Measurements from ENCODE around the gene LRRC42.

The LRRC42 gene

DNA sequence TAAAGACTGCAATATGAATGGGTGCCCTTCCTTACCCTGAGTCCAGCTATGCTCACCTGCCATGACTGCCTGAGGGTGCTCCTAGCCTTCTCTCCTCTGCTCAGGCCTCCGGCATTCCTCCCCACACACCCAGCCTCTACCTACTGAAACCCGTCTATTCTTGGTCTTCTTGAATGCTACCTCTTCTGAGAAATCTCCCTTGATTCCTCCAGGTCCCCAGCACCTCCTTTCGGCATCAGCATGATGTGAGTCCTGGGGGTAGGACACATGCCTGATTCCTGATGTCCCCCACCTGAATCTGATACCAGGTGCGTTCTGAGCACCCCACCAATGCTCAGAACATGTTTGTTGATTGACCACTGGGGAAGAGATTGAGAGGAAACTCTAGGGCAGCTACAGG, 63.3 kb downstream of the LRRC42 start:
- no peak for DNase-seq

DNA sequence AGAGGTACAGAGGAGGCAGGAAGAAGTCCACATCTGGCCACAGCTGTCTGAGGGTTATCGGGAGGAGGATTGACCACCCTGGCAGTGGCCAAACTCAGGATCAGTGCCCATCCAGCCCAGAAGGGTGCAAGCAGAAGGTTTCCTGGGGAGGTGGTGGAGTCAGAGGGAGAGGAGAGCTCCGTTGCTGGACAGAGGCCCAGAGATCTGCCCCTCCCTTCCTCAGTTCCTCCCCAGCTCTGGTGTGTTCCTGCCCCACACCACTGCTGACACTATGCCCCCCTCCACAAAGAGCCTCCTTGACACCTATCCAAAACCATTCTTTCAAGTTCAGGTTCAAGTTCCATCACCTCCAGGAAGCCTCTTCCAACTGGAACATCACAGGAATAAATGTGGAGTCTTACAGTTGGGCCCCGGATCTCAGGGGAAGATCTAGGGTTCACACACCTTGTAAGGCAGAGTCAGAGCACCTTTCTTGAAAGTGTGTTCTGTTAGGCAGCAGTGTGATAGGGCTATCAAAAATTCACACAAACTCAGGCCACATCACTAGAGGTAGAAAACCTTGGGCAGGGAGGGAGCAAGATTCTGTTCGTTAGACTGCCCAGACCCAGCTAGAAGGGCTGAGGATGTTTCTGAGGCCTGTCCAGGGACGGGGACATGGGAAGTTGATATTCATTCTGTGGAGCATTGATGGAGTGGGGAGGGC, 64.4 kb downstream of the LRRC42 start:
- no peak for DNase-seq

DNA sequence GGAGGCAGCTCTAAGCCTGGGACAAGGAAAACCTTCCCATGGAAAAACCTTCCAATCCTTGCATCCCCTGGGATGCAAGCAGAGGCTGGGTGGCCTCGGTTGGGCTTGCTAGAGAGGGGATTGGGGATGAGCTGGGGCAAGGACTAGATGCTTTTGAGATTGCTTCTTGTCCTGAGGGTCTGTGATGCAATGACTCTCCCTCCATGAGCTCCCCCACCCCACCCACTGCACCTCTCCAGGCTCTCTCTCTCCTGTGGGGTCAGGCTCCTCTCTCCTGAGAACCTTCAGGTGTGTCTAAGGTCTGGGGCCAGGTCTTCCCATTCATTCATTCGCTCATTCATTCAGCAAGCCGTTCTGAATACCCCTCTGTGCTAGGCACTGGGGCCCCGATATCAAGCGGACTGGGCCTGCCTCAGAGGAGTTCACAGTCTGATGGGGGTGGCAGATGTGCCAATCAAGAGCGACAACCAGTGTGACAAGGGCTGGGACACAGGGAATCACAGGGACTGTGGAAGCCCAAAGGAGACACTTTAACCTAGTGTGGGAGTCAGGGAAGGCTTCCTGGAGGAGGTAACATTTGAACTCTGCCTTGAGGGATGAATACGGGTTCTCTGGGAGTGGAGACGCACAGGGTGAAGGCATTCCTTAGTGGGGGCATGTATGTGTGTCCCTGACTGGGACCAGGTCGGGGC, 65.3 kb downstream of the LRRC42 start:
- DNase-seq, result no peak

- no peak for DNase-seq
These were observed 65.8 kb downstream of the LRRC42 start for GRCh38 chr1:54012008-54012325.

GRCh38 chr1:54012863-54013262, 66.7 kb downstream of the LRRC42 start:
- no peak for DNase-seq

GRCh38 chr1:54013393-54014008, 67.4 kb downstream of the LRRC42 start:
- no peak for DNase-seq

DNA sequence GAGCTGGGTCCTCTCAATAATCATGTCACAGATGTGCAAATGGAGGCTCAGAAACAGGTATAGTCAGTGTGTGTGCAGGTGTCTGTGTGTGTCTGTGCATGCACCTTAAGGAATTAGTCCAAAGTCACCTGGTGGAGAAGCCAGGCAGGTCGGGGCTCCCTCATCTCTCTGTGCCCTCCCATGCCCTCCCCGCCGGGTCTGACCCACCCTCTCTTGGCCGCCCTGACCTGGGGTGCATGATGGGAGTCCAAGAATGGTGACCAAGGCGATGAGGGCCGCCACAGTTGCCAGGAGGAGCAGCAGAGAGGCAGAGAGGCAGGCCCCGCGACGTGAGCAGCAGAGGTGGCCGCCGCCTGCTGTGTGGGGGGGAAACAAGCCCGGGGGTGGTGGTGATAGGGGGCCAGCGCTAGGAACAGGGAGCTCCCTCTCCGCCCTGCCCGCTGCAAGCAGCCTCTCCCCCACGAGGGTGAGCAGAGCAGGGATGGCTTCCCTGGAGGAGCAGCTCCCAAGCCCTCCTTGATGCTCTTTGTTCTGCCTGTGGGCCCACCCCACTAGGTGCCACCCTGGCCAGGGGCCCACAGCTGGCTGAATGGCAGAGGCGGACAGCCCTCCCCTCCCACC, 68.0 kb downstream of the LRRC42 start:
- no peak for DNase-seq

DNA sequence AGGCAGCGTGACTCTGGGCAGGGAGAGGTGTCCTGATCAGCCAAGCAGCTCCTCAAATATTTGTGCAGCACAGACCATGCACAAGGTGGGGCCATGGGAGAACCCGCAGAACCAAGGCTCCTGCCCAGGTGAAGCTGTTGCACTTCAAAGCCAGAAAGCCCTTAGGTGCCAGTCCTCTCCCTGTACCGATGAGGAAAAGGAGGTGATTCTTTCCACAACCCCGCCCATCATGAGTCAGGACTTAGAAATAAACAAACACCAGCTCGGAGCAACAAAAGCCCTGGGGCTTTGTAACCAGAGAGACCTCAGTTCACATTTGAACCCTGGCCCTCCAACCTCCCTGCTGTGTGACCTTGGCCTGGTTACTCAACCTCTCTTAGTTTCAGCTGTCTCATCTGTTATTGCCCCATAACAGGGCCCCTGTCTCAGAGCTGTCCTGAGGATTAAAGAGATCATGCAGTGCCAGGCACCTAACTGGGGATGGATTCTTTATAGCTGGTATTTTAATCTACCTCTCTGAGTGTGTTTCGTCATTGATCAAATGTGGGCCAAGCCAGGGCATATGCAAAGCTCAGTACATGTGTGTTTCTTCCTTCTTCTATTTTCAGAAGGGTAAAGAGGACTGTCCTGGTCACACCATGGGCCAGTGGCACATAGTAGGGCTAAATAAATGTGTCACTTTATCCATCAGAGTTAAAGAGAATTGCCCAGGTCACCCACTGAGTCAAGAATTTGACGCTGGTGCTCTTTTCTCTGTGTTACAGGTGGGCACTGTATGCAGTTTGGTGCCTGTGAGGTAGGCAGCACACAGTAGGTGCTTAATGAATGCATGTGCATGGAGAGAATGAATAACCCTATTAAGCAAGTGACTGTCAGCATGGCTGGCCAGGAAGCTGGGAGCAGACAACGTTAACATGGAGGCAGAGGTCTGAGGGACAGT, 70.5 kb downstream of the LRRC42 start:
- no peak for DNase-seq
